Epithelial cell of prostate (primary cell): ENCODE results near the gene TP53I11.

Source experiments
- DNase-seq: peaks from one replicate; pipeline ENCODE4 v3.0.0-alpha.2; 2011; ENCODE audit warnings: low read depth, low spot score
- H3K27ac ChIP-seq: fragments of 450-650 bp; 2 replicates; pipeline ENCODE4 v1.5.1; 2017; ENCODE audit warnings: mild to moderate bottlenecking

Gene TP53I11

DNA sequence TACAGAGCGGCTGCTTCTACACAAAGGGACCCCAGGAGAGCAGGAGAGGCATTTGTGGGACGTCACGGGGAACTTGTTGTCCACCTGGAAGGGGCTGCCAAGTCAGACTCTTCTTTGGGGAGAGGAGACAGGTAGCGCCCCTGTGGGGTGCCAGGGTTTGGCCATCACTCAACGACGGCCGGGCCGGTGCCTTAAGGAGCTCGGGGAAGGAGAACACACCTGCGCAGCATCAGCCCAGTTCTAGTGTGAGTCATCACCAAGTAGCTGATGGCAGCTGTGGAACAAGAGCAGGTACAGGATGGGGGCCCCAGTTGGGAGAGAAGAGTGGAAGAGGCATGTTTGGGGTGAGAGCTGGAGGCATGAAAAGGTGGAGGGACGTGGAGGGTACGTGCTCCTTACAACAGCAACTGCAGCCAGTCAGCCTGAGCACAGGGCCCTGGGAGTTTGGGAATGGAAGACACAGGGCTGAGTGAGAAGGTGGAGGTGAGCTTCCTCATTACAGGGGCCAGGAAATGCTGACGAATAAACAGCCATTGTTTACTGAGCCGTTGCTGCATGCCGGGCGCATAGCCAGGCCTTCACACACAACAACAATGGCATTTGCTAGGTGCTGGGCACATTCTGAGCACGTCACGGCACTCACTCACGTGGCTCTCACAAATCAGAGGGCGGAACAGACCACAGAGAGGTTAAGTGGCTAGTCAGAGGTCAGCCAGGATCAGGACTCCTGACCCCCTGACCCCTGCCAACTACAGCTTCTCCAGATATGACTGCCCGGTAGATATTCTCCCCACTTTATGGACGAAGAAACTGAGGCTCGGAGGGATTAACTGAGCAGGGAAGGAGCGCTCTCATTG lies 29.1 kb upstream of the TP53I11 start:
- DNase-seq: peak; percentile 89
- H3K27ac ChIP-seq: peak overlapping the region; percentile 92

DNA sequence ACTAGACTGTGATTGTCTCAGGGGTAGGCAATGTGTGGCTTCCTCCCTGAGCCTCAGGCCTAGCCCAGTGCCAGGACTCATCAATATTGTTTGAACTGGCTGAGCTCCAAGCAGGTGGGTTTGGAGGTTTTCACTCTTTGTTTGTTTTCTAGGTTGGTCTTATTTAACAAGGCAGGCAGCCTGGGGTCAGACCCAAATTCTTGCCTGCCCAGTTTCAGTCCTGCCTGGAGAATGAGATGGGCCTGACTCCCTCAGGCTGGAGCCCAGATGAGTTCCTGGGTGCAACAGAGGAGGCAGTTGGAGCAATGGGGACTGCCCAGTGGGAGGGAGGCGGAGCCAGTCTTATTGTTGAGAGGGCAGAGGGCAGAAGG lies 28.3 kb upstream of the TP53I11 start:
- DNase-seq: peak; percentile 71
- peak overlapping the region; percentile 92 for H3K27ac ChIP-seq

GRCh38 chr11:44978274-44978960 lies 27.7 kb upstream of the TP53I11 start:
- H3K27ac ChIP-seq: peak overlapping the region; percentile 92
- no peak for DNase-seq

- peak overlapping the region; percentile 92 for H3K27ac ChIP-seq
- DNase-seq: no peak
Observed at GRCh38 chr11:44977493-44977984, 26.9 kb upstream of the TP53I11 start.

DNA sequence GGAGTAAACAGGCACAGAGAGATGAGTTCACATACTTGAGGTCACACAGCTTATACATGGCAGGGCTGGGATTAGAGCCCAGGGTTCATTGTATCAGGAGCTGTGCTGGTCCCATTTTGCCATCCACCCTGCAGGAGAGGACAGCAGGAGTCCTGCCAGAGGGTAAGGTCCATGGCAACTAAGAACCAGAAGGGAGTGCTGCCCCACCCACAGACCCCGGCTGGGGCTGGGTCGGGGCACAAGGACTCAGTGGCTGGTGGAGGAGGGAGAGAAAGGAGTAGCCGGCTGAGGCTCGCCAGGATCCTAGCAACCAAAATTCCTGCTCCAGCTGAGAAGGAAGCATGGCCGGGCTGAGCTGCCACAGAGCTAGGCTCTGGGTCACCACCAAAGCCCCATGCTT lies 25.9 kb upstream of the TP53I11 start:
- DNase-seq: no peak
- H3K27ac ChIP-seq: no peak overlapping the region

DNA sequence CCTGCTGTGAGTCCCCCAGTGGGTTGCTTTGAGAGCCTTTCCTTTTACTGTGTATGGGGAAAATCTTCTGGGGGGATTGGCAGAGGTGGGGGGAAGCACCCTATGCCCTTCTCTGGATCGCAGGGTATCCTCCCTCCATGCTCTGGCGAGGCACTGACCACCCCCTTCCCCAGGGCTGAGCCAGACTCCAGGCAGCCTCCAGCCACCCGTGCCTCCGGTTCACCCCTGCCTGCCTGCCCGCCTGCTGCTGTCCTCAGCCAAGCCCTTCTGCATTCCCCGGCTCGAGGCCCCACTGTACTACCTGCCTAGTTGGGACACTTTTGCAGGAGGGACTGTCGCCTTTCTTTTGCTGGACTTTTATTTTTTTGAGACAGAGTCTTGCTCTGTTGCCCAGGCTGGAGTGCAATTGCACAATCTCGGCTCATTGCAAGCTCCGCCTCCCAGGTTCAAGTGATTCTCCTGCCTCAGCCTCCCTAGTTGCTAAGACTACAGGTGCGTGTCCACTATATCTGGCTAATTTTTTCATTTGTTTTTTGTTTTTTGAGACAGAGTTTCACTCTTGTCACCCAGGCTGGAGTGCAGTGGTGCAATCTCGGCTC lies 23.8 kb upstream of the TP53I11 start:
- H3K27ac ChIP-seq: no peak overlapping the region
- DNase-seq: no peak

DNA sequence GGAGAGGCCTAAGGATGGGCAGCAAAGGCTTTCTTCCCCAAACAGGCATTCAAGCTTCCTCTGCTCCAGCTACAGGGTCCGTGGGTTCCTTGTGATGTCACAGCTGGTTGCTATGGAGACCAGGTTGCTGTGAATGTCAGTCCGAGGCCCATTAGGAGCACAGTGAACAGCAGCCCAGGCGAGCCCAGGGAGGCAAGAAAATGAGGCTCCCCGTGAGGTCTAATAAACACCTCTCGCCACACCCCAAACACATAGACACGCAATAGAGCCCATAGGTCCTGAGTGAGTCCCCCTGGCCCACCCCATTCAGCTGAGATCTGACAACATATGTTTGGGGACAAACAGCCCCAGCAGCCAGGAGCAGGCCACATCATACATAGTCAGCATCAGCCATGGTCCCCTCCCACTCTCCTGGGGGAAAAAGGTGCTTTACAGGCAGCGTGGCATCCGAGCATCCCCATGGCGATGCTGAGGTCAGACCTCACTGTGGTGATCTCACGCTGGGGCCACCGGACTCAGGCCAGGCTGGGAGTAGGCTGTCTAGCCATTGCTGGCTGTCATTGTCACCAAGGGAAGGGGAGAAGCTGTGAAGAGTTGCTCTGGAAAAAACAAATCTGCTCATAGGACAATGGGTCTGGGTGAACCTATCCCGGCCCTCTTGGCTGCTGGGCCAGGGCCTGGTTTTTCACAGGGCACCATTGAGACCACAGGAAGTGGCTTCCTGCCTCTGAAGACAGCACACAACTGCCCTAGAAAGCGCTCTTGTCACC lies 23.1 kb upstream of the TP53I11 start:
- no peak for DNase-seq
- no peak overlapping the region for H3K27ac ChIP-seq

DNA sequence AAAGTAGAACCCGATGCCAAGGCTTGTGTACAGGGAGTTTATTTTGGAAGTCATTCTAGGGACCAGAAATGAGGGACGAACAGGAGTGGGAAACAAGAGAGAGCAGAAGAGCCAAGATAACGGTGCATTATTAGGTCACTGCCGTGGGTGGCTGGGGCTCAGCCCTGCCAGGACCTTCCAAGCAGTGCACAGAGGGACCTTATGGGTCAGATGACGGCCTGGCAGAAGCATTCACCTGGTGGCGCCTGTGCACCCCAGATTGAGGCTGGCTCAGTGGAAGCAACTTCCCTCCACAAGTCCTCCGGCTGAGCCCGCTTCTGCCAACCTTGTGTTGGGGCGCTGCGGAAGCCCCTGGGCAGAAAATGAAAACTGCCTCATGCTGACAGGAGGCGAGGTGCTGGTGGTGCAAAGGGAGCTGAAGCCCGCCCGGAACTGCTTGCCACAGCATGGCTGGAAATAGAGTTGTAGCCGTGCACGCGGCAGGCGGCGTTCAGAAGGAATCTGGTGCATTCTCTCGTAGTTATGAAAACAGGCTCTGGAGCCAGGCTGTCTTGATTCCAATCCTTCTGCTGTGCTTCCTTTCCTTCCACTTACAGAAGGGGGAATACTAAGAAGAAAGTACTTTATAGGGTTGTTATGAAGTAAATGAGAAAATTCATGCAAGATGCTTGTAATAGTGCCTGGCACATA lies 22.2 kb upstream of the TP53I11 start:
- no peak overlapping the region for H3K27ac ChIP-seq
- no peak for DNase-seq

GRCh38 chr11:44971185-44971584 lies 20.5 kb upstream of the TP53I11 start:
- no peak for DNase-seq
- no peak overlapping the region for H3K27ac ChIP-seq

GRCh38 chr11:44970293-44970692 lies 19.6 kb upstream of the TP53I11 start:
- DNase-seq: no peak
- no peak overlapping the region for H3K27ac ChIP-seq

- DNase-seq: no peak
- H3K27ac ChIP-seq: no peak overlapping the region
Observed at GRCh38 chr11:44969651-44970252, 19.1 kb upstream of the TP53I11 start.

GRCh38 chr11:44968510-44968909 lies 17.8 kb upstream of the TP53I11 start:
- H3K27ac ChIP-seq: no peak overlapping the region
- DNase-seq: no peak

DNA sequence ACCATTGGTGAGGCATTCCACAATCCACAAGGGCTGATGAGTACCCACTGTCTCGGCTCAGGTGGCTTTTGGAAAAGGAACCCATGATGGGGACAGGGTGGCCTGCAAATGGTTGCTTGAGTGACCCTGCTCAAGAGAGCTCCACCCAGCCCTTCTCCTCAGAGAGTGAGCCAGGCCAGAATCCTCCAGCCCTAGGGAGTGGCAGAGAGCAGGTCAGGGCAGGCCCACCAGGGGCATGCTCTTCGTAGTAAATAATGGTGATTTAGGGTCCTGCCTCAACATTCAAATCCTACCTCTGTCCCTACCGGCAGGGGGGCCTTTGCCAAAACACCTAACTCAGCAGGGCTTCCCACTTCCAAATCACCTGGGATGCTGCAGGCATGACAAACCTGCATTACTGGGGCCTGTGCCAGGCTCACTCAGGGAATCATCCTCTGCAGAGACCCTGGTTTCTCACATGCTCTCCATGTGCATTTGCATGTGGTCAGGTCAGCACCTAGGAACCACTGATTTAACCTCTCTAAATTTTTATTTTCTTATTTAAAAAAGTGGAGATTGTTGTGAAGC lies 17.3 kb upstream of the TP53I11 start:
- DNase-seq: no peak

GRCh38 chr11:44966694-44967093 lies 16.0 kb upstream of the TP53I11 start:
- DNase-seq: no peak

More for the DNA sequence above, 17.3 kb upstream of the TP53I11 start:
- no peak overlapping the region for H3K27ac ChIP-seq

GRCh38 chr11:44964526-44965209 lies 14.0 kb upstream of the TP53I11 start:
- no peak overlapping the region for H3K27ac ChIP-seq
- DNase-seq: no peak

More at GRCh38 chr11:44966694-44967093, 16.0 kb upstream of the TP53I11 start:
- H3K27ac ChIP-seq: no peak overlapping the region

- H3K27ac ChIP-seq: no peak overlapping the region
- DNase-seq: no peak
Observed at GRCh38 chr11:44963948-44964347, 13.3 kb upstream of the TP53I11 start.

- no peak for DNase-seq
- no peak overlapping the region for H3K27ac ChIP-seq
Observed at GRCh38 chr11:44963136-44963535, 12.5 kb upstream of the TP53I11 start.

DNA sequence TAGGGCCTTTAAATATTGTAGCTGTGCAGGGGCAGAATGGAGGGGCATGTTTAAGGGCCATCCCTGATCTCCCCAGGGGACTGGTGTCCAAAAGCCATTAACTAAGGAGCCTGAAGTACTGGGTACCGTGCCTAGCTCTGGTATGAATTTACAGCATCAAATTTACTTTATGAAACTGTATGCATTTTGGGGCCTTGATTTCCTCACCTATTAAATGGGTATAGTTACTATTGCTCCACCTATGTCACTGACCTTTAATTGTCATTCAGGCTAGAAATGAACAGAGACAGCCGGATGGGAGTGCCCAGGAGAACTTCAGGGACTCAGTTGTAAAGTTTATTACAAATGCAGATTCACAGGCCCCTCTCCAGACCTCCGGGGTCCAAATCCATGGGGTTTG lies 11.8 kb upstream of the TP53I11 start:
- no peak for DNase-seq

More for the DNA sequence above, 11.8 kb upstream of the TP53I11 start:
- no peak overlapping the region for H3K27ac ChIP-seq
